ENCODE data around the gene FAM83C.

Gene FAM83C

GRCh38 chr20:35237486-35237885 is 54.7 kb downstream of the FAM83C start:
- no peak for DNase-seq (ENCODE audit: low read depth in 2 of 2)

DNA sequence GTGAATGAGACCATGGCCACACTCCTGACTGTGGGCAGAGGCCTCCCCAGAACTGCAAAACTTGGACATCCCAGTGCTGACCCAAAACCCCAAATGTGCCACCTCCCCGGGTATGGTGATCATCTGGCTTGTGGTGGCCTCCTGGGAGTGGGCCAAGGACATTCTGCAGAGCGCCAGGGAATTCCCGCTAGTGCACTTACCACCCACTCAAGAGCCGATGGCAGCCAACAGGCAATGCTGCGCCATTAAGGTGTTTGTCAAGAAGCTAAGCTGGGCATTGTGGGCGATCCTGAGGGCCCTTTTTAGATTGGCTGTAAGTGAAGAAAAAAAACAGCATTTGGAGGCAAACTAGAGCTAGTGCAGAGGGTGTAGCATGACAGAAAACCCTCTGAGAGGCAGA is 56.3 kb downstream of the FAM83C start:
- no peak for DNase-seq (ENCODE audit: low read depth in 2 of 2)

Data from fibroblast of skin of left quadriceps (primary cell).